ENCODE data around the gene MAD2L1BP.

- TF ChIP-seq CTCF (IDR thresholded peaks at IDR 0.05) (no peak), POLR2A (IDR thresholded peaks at IDR 0.05) (no peak)
These were observed 644 bp downstream of the MAD2L1BP start for GRCh38 chr6:43636308-43636659.

All from gastroesophageal sphincter (tissue), 3 donors.